Duodenal mucosa (tissue), 2 donors: ENCODE results near the gene IL36RN.

ENCODE experiments used
- H3K27ac ChIP-seq: one replicate; pipeline ENCODE4 v1.7.0; 2013; ENCODE audit warnings: low read depth, low read length
- H3K27me3 ChIP-seq, 2 donors: one replicate each; pipeline ENCODE4 v1.7.0; 2013; ENCODE audit warnings: low read length in 2 of 2, control low read depth in 1 of 2; ENCODE audit not compliant: insufficient read depth in 2 of 2, control insufficient read depth in 1 of 2
- H3K36me3 ChIP-seq, 2 donors: one replicate each; pipeline ENCODE4 v1.7.0; 2013; ENCODE audit warnings: low read length in 2 of 2, control low read depth in 1 of 2; ENCODE audit not compliant: insufficient read depth in 2 of 2, control insufficient read depth in 1 of 2
- H3K4me1 ChIP-seq, 2 donors: one replicate each; pipeline ENCODE4 v1.7.0; 2013; ENCODE audit warnings: low read length in 2 of 2, control low read depth in 1 of 2; ENCODE audit not compliant: insufficient read depth in 2 of 2, control insufficient read depth in 1 of 2
- H3K4me3 ChIP-seq, 2 donors: one replicate each; pipeline ENCODE4 v1.7.0; 2013; ENCODE audit warnings: low read length in 2 of 2, low read depth in 1 of 2
- H3K9ac ChIP-seq, 2 donors: one replicate each; pipeline ENCODE4 v1.7.0; 2013; ENCODE audit warnings: low read length in 2 of 2, low read depth in 1 of 2
- H3K9me3 ChIP-seq, 2 donors: one replicate each; pipeline ENCODE4 v1.7.0; 2013; ENCODE audit warnings: low read length in 2 of 2, control low read depth in 1 of 2; ENCODE audit not compliant: control insufficient read depth in 1 of 2

The IL36RN gene

DNA sequence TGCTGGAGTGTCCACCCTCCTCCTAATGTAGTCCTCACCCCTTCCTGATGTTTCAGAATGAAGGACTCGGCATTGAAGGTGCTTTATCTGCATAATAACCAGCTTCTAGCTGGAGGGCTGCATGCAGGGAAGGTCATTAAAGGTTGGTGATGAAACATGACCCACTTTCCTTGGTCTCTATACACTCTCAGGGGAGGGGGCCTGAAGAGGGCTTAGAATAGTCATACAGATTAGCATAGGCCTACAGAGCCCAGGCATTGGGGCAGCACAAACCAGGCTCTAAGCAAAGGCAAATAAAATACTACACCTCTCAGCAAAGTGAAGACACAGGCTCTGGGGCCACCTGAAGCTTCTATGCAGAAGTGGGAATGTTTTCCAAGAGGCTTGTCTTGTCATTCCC lies 1.8 kb downstream of the IL36RN start:
- no peaks in the 10 kb centered on the region for H3K36me3 ChIP-seq
- H3K9ac ChIP-seq, result no peak overlapping the region
- no peaks in the 10 kb centered on the region for H3K27me3 ChIP-seq
- H3K4me1 ChIP-seq, result no peaks in the 10 kb centered on the region
- no peak overlapping the region for H3K27ac ChIP-seq
- no peak overlapping the region for H3K4me3 ChIP-seq
- no peaks in the 10 kb centered on the region for H3K9me3 ChIP-seq

DNA sequence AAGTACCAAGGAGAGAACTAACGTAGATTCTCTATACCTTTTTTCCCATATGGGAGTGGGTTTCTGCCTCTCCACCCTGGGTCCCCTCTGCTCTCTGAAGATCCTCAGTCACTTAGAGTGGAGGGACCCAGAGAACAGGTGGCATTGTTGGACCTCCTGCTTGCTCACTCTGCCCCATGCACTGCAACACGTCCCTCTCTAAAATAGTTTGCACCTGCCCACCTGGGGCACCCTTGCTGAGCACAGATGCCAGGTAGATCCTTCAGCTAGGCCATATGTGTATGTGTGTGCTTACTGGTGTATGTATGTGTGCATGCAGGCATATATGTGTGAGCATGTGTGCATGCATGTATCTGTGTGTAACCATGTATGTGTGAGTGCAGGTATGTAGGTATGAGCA lies 2.2 kb downstream of the IL36RN start:
- no peak overlapping the region for H3K27ac ChIP-seq
- H3K9me3 ChIP-seq, result no peaks in the 10 kb centered on the region
- H3K9ac ChIP-seq, result no peak overlapping the region
- H3K4me3 ChIP-seq, result no peak overlapping the region
- no peaks in the 10 kb centered on the region for H3K4me1 ChIP-seq
- H3K36me3 ChIP-seq, result no peaks in the 10 kb centered on the region
- H3K27me3 ChIP-seq, result no peaks in the 10 kb centered on the region

DNA sequence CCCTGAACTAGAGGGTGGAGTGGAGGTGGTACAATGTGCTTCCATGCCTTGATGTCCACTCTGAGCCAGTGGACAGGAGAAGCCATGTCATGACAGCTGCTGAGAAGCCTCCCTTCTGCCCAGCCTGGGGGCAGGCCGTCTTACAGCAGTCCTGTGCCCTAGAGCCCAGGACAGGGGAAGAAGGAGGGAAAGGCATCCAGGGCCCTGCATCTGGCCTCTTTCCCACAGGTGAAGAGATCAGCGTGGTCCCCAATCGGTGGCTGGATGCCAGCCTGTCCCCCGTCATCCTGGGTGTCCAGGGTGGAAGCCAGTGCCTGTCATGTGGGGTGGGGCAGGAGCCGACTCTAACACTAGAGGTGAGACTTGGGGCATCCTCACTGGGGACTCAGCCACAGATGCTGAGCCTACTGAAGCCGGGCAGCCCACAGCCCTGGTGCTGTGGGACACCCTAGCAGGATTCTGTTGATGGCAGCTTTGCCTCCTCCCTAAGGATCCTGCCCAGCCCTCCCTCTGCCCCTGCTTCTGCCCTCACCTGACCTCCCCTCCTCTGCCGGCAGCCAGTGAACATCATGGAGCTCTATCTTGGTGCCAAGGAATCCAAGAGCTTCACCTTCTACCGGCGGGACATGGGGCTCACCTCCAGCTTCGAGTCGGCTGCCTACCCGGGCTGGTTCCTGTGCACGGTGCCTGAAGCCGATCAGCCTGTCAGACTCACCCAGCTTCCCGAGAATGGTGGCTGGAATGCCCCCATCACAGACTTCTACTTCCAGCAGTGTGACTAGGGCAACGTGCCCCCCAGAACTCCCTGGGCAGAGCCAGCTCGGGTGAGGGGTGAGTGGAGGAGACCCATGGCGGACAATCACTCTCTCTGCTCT lies 3.1 kb downstream of the IL36RN start:
- Histone ChIP-seq H3K4me3 (no peak overlapping the region), H3K27ac (no peak overlapping the region), H3K36me3 (no peaks in the 10 kb centered on the region), H3K9me3 (no peaks in the 10 kb centered on the region), H3K27me3 (no peaks in the 10 kb centered on the region), H3K4me1 (no peaks in the 10 kb centered on the region), H3K9ac (no peak overlapping the region)

DNA sequence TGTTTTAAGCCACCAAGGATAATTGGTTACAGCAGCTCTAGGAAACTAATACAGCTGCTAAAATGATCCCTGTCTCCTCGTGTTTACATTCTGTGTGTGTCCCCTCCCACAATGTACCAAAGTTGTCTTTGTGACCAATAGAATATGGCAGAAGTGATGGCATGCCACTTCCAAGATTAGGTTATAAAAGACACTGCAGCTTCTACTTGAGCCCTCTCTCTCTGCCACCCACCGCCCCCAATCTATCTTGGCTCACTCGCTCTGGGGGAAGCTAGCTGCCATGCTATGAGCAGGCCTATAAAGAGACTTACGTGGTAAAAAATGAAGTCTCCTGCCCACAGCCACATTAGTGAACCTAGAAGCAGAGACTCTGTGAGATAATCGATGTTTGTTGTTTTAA lies 5.3 kb downstream of the IL36RN start:
- no peaks in the 10 kb centered on the region for H3K9me3 ChIP-seq
- H3K27me3 ChIP-seq, result no peaks in the 10 kb centered on the region
- no peaks in the 10 kb centered on the region for H3K4me1 ChIP-seq
- no peak overlapping the region for H3K4me3 ChIP-seq
- no peak overlapping the region for H3K27ac ChIP-seq
- no peak overlapping the region for H3K9ac ChIP-seq
- no peaks in the 10 kb centered on the region for H3K36me3 ChIP-seq

DNA sequence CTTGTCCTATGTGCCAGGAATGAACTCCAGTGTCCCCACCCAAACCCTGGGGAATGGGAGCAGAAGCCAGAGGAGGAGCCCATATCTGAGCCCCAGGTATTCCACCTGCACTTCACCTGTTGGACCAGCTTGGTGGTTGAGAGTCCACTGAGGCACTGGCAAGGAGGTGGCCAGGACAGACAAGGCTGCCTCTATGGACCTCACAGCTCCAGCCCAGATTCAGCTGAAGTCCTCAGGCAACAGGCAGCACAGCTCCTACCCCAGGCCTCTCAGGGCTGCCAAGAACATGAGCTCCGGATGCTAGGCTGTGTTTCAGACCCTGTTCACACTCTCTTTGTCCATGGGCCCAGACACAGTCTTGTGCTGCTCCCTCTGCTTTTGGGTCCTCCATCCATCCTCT lies 5.9 kb downstream of the IL36RN start:
- Histone ChIP-seq H3K9ac (no peak overlapping the region), H3K4me1 (no peaks in the 10 kb centered on the region), H3K4me3 (no peak overlapping the region), H3K27me3 (no peaks in the 10 kb centered on the region), H3K9me3 (no peaks in the 10 kb centered on the region), H3K27ac (no peak overlapping the region), H3K36me3 (no peaks in the 10 kb centered on the region)

DNA sequence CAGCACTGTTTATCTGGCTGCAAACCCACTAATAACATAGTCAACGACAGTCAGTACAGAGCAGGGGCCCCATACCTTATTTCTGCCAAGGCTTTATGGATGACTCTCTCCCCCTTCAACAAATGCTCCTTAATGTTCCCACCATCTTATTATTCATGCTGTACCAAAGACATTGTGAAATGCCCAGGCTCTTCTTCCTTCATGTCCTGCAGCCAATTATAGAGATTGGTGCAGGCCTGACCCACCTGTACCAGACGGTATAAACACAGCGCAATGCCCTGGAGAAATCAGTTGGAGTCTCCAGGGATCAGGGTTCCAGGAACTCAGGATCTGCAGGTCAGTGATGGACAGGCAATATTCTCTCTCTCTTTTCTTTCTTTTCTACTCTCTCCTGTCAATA lies 8.7 kb downstream of the IL36RN start, which contains the start of gene IL1F10:
Gene IL1F10, plus strand, starts transcription at position 290 of the 400 bp plus-strand sequence. CDS start 4,769 bp downstream, outside the sequence.
- Histone ChIP-seq H3K27ac (no peak within 1 kb of the TSS), H3K9me3 (no peaks in the 10 kb centered on the region), H3K4me1 (no peaks in the 10 kb centered on the region)

DNA sequence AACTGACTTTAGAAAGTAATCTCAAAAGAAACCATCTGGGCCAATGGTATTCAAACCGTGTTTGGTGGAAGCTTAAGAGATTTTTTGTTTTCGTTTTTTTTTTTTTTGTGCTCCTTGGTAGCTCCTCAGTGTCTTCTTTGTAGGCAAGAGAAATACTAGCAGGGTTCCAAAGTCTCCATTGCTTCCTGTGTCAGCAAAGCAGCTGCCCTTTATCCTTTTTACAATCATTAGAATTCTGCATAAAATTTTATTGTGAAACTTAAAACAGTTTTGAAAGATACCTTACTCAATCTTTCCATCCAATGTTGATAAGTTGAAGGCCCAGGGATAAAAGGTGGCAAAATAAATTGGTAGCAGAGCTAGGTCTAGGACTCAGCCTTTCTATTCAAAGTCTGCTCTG lies 9.3 kb downstream of the IL36RN start:
- H3K27me3 ChIP-seq, result no peaks in the 10 kb centered on the region
- no peaks in the 10 kb centered on the region for H3K4me1 ChIP-seq
- H3K9ac ChIP-seq, result no peak overlapping the region
- H3K36me3 ChIP-seq, result no peaks in the 10 kb centered on the region
- H3K27ac ChIP-seq, result no peak overlapping the region
- no peak overlapping the region for H3K4me3 ChIP-seq
- no peaks in the 10 kb centered on the region for H3K9me3 ChIP-seq

More for the DNA sequence above, 8.7 kb downstream of the IL36RN start, which contains the start of gene IL1F10:
- no peaks in the 10 kb centered on the region for H3K27me3 ChIP-seq
- H3K4me3 ChIP-seq, result no peak within 1 kb of the TSS
- no peaks in the 10 kb centered on the region for H3K36me3 ChIP-seq
- no peak within 1 kb of the TSS for H3K9ac ChIP-seq

DNA sequence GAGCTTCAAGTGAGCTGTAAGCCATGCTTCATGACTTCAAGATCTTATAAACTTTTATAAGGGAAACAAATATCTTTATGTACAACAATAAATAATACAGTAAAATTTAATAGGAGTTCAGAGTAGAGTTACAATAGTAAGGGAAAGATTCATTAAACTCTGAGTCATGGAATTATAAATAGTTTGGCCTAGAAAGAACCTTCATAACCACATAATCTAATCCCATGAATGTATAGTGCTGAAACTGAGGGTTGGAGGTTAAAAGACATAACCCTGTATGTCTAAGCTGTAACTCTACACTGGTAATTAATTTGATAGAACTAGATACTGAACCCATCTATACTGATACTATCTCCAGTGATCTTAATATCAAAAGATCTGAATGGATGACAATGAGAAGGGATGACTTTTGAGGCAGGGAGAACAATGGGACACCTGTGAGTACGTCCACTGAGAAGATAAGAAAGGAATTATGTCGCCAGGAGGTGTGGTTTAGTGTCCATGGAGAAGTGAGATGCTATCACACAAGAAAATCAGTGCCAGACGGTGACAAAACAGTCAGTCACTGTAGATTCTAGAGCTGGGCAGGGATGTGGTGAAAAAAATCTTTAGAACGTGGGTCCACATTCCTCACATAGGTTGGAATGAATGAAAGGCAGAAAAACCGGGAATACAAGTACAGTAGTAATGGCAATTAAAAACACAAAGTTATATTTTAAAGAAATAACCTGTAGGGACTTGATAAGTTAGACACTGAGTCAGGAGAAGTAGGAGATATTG lies 9.9 kb downstream of the IL36RN start:
- Histone ChIP-seq H3K4me3 (no peak overlapping the region), H3K9me3 (no peaks in the 10 kb centered on the region), H3K9ac (no peak overlapping the region), H3K4me1 (no peaks in the 10 kb centered on the region), H3K27me3 (peaks cover 0 to 1% of the 10 kb centered on the region in 2 donors), H3K36me3 (no peaks in the 10 kb centered on the region), H3K27ac (no peak overlapping the region)

DNA sequence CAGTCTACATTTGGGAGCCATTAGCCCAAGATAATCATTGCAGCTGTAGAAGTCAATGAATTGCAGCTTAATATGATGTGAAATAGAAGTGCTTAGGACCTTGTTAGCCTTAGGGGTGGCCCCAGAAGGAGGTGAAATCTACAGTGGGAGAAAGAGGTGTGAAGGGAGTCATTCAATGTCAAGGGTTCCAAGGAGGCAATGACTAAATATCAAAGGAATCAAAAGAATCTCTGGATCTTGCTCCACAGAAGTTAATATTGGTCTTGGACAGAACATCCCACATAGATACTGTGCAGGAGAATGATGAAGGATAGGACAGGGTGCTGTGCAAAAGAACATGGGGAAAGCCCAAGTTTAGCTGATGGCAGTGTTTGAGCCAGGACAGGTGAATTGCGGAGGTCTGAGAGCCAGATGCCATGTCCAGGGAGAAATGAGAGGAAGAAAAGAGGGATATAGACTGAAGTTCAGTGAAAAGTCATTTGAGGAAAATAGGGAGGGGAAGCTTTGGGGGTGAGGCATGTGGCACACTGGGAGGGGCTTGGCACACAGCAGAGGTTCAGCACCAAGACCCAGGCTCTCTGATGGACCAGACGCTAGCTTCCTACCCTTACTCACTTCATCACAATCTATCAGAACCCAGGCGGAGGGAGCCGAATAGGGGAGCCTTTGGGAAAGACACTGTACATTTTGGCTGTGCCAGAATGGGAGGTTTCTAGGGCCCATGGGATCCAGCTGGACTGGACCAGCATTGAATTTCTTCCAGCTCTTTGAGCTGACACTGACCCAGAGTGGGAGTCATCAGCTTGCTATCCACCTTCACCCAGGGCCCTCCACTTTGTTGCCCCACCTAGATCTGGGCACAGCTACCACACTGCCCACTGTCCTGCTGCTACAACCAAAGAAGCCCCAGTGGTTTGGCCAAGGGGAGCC lies 10.9 kb downstream of the IL36RN start:
- H3K27ac ChIP-seq, result no peak overlapping the region
- H3K27me3 ChIP-seq, result peaks cover 0 to 4% of the 10 kb centered on the region in 2 donors
- no peak overlapping the region for H3K4me3 ChIP-seq
- no peaks in the 10 kb centered on the region for H3K9me3 ChIP-seq
- no peak overlapping the region for H3K9ac ChIP-seq
- no peaks in the 10 kb centered on the region for H3K36me3 ChIP-seq
- no peaks in the 10 kb centered on the region for H3K4me1 ChIP-seq
